Measurements from ENCODE around the gene SIN3B. TPM values are rescaled to one million over a fixed set of nuclear protein-coding genes. Genes with fewer than 3 reads are reported as not detected.

Gene SIN3B
- total and polyA plus RNA-seq, 9 of the 15 experiments (the other 6 are each of a cell fraction or from before 2014, with no cell fraction given), result 0.51 to 34.2 (median 14.3) TPM

DNA sequence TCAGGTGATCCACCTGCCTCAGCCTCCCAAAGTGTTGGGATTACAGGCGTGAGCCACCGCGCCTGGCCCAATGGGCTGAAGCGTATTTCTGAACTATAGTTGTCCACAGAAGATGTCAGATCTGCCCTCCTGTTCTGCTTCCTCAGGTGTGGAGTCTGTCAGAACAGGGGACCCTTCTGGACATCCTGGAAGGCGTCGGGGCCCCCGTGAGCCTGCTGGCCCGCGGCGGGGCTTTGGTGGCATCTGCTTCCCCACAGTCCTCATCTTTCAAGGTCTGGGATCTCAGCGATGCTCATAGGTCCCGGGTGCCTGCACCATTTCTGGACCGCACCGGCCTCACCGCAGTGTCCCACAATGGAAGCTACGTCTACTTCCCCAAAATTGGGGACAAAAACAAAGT lies 29.5 kb upstream of the SIN3B start (continued):
- TF ChIP-seq ATF4 (CRISPR knock-in tag; IDR thresholded peaks at IDR 0.05) (no peak), ZNF766 (CRISPR knock-in tag; conservative IDR thresholded peaks at IDR 0.05) (no peak), MGA (IDR thresholded peaks at IDR 0.05) (no peak), RFX7 (CRISPR knock-in tag; IDR thresholded peaks at IDR 0.05) (no peak), NBN (IDR thresholded peaks at IDR 0.05; ENCODE audit: low read depth) (no peak), ZNF253 (CRISPR knock-in tag; conservative IDR thresholded peaks at IDR 0.05) (no peak), ZNF347 (CRISPR knock-in tag; IDR thresholded peaks at IDR 0.05; ENCODE audit: low read depth) (no peak), HNRNPL (IDR thresholded peaks at IDR 0.05; ENCODE audit: low read depth, low read length) (no peak), ARHGAP35 (IDR thresholded peaks at IDR 0.05; ENCODE audit: partially characterized antibody) (no peak), ZNF408 (CRISPR knock-in tag; IDR thresholded peaks at IDR 0.05; ENCODE audit: low read depth) (no peak)
- TF ChIP-seq, protein P1, sequence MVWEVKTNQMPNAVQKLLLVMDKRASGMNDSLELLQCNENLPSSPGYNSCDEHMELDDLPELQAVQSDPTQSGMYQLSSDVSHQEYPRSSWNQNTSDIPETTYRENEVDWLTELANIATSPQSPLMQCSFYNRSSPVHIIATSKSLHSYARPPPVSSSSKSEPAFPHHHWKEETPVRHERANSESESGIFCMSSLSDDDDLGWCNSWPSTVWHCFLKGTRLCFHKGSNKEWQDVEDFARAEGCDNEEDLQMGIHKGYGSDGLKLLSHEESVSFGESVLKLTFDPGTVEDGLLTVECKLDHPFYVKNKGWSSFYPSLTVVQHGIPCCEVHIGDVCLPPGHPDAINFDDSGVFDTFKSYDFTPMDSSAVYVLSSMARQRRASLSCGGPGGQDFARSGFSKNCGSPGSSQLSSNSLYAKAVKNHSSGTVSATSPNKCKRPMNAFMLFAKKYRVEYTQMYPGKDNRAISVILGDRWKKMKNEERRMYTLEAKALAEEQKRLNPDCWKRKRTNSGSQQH (CRISPR knock-in tag; IDR thresholded peaks at IDR 0.05), result no peak
- TF ChIP-seq, protein P2, sequence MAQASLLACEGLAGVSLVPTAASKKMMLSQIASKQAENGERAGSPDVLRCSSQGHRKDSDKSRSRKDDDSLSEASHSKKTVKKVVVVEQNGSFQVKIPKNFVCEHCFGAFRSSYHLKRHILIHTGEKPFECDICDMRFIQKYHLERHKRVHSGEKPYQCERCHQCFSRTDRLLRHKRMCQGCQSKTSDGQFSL (CRISPR knock-in tag; IDR thresholded peaks at IDR 0.05), result no peak
- TF ChIP-seq, protein P2 (tag; IDR thresholded peaks at IDR 0.05), result no peak
